Heart right ventricle (tissue), 16 donors: ENCODE data around the gene PKNOX2. TPM values are rescaled to one million over a fixed set of nuclear protein-coding genes. Genes with fewer than 3 reads are reported as not detected.

Experiments
- ATAC-seq, 8 donors: fragments of 200-7000 bp; cut with Tn5 transposase; one replicate each; pipeline ENCODE4 v1.9.1; 2020; ENCODE audit warnings: mild to moderate bottlenecking in 8 of 8, moderate library complexity in 8 of 8, moderate number of reproducible peaks in 1 of 8
- DNase-seq, 2 donors: peaks; one replicate each; pipeline ENCODE4 v3.0.0-alpha.2; 2020
- H3K27ac ChIP-seq, 10 donors: fragments of 200-600 bp; sonication (generic) in 2 of 10; one replicate each; pipeline versions ENCODE4 v1.5.0 to v1.8.0; 2020 to 2022; ENCODE audit warnings: mild to moderate bottlenecking in 3 of 10
- H3K27me3 ChIP-seq, 7 donors: fragments of 200-600 bp; one replicate each; pipeline ENCODE4 v1.8.0; 2021 to 2022; ENCODE audit warnings: mild to moderate bottlenecking in 2 of 7
- H3K36me3 ChIP-seq, 9 donors: fragments of 200-600 bp; sonication (generic) in 1 of 9; one replicate each; pipeline versions ENCODE4 v1.5.0 to v1.8.0; 2020 to 2022; ENCODE audit warnings: mild to moderate bottlenecking in 2 of 9
- H3K4me1 ChIP-seq, 9 donors: fragments of 200-600 bp; sonication (generic) in 1 of 9; one replicate each; pipeline versions ENCODE4 v1.5.0 to v1.8.0; 2020 to 2022; ENCODE audit warnings: mild to moderate bottlenecking in 4 of 9
- H3K4me3 ChIP-seq, 10 donors: fragments of 200-600 bp; sonication (generic) in 2 of 10; one replicate each; pipeline versions ENCODE4 v1.5.0 to v1.8.0; 2020 to 2022; ENCODE audit warnings: mild to moderate bottlenecking in 7 of 10, moderate library complexity in 2 of 10
- H3K9me3 ChIP-seq, 11 donors: fragments of 200-600 bp in 10 of 11; sonication (generic) in 2 of 11; one replicate each; pipeline versions ENCODE4 v1.5.0 to v1.8.0; 2013 to 2022; ENCODE audit warnings: mild to moderate bottlenecking in 2 of 11, control low read depth in 1 of 11, moderate library complexity in 1 of 11
- CTCF ChIP-seq, 9 donors: fragments of 200-600 bp; sonication (generic) in 2 of 9; IDR thresholded peaks; one replicate each; pipeline versions ENCODE4 v1.5.0 to v1.8.0; 2021 to 2022; ENCODE audit warnings: antibody characterized with exemption in 9 of 9, mild to moderate bottlenecking in 5 of 9, moderate library complexity in 1 of 9
- WGBS, 2 donors: extraction: QIAGEN DNeasy Blood & Tissue Kit; methylation state at CpG; one replicate each; pipeline ENCODE4 v1.1.7; 2013; ENCODE audit warnings: inconsistent platforms in 1 of 2; 5-methylcytosine and 5-hydroxymethylcytosine counted together
- intact Hi-C, 10 donors: fragments of 100-400 bp; cut with DNase I; formaldehyde crosslinking; loops; one replicate each; pipeline versions ENCODE4 v1.11.1 to v1.14.2; 2022
- polyA plus RNA-seq, 2 donors: library from polyadenylated mRNA; stranded (reverse); fragments of 200-250 nt; gene quantifications; one replicate each; pipeline ENCODE4 v1.2.3, GENCODE V29; 2013
- total RNA-seq, 10 donors: library from RNA; stranded (reverse); fragmentation: NEBNext Ultra II Directional in 3 of 10; extraction: Animal tissue kit (Norgen Biotek cat#: 25700) in 3 of 10; gene quantifications; one replicate each; pipeline versions ENCODE4 v1.2.1 to v1.2.4, GENCODE V29; 2021 to 2023
- donor health status: Arrhythmogenic right ventricular cardiomyopathy.
- donor health status: ischemic (EF 13 %, LVEDD 7.1; RV severe dilation, severe dysfunction).
- donor health status: healthy with polysubstance abuse.
- donor health status: DM: no; HTN: yes; CAD: no.
- donor health status: DM: no; HTN: no; CAD: no.
- donor health status: ischemic (EF 25% LVEDD 6.9; RV normal size, moderate dysfunction).
- donor health status: ischemic (EF 25% LVEDD 5.7; RV mildly dilated, moderate dysfunction).
- donor health status: healthy.
- donor health status: DM: yes; HTN: yes; CAD: no.
- donor health status: Ischemic cardiomyopathy.
- donor health status: ischemic (EF 35%, LVEDD 5.7; RV mildly dilated, moderate dysfunction).
- donor health status: nonischemic (EF 11% LVEDD 7.7; RV severe dilation, severe dysfunction).
- donor health status: DM: yes; HTN: yes; CAD: no.
- donor health status: PGD.
- donor health status: ischemic (EF 29% LVEDD 5.4; RV normal size, mild dysfunction).
- donor health status: nonischemic (EF 23%, LVEDD 6.1; RV moderate dilation, normal function).

Gene PKNOX2
- total and polyA plus RNA-seq, 12 donors = 2.5 to 5.8 (median 4.5) TPM

GRCh38 chr11:125351033-125351867 is 186.7 kb downstream of the PKNOX2 start:
- Histone ChIP-seq H3K4me3 (no peak overlapping the region), H3K36me3 (no peaks in the 10 kb centered on the region), H3K27ac (no peak overlapping the region), H3K4me1 (peaks cover 0 to 18% (median 12%) of the 10 kb centered on the region in 9 donors), H3K27me3 (peaks cover 0 to 2% (median 0%) of the 10 kb centered on the region in 7 donors), H3K9me3 (no peaks in the 10 kb centered on the region)
- ATAC-seq (no peak), DNase-seq (no peak)
- intact Hi-C loops = loop anchor here in 3 of 10 donors (5.0 to 10.0 kb wide), 3 partner anchors 51 to 259 kb away; no protein-coding TSS in a partner anchor
- WGBS, 2 donors = 77 to 84% methylated on average over 32 of the region's 32 CpGs
- TF ChIP-seq CTCF (IDR thresholded peaks at IDR 0.05) = no peak

- Histone ChIP-seq H3K4me1 (peaks cover 0 to 14% (median 9%) of the 10 kb centered on the region in 9 donors), H3K36me3 (no peaks in the 10 kb centered on the region), H3K27me3 (peaks cover 0 to 2% (median 0%) of the 10 kb centered on the region in 7 donors), H3K27ac (no peak overlapping the region), H3K4me3 (no peak overlapping the region), H3K9me3 (no peaks in the 10 kb centered on the region)
- intact Hi-C loops = loop anchor here in 3 of 10 donors (5.0 to 10.0 kb wide), 3 partner anchors 50 to 260 kb away; no protein-coding TSS in a partner anchor
- ATAC-seq = no peak
- 83 to 96% methylated on average over 6 of the region's 6 CpGs for WGBS, 2 donors
- no peak for DNase-seq
- no peak for TF ChIP-seq CTCF (IDR thresholded peaks at IDR 0.05)
Observed at GRCh38 chr11:125351868-125352250, 187.3 kb downstream of the PKNOX2 start.

GRCh38 chr11:125356797-125357196 is 192.2 kb downstream of the PKNOX2 start:
- intact Hi-C loops = loop anchor here in 2 of 10 donors (5.0 to 10.0 kb wide), 2 partner anchors 194 to 262 kb away; partner anchors contain the start of gene PKNOX2 (in 1 of the 2)
- H3K27ac ChIP-seq = no peak overlapping the region
- ATAC-seq = no peak

More at GRCh38 chr11:125356797-125357196, 192.2 kb downstream of the PKNOX2 start:
- WGBS, 2 donors = 65 to 74% methylated on average over 2 of the region's 2 CpGs
- no peaks in the 10 kb centered on the region for H3K27me3 ChIP-seq
- no peak for TF ChIP-seq CTCF (IDR thresholded peaks at IDR 0.05)
- no peak for DNase-seq
- no peak overlapping the region for H3K4me3 ChIP-seq
- no peaks in the 10 kb centered on the region for H3K4me1 ChIP-seq
- no peaks in the 10 kb centered on the region for H3K36me3 ChIP-seq
- H3K9me3 ChIP-seq = no peaks in the 10 kb centered on the region
